Neuronal stem cell (in vitro differentiated cells): ENCODE measurements around the gene MYZAP.

Source experiments
- DNase-seq: peaks from one replicate; pipeline ENCODE4 v3.0.0-alpha.2; 2013; ENCODE audit warnings: low spot score
- H2AFZ ChIP-seq: one replicate; pipeline ENCODE4 v1.6.1; 2013; ENCODE audit warnings: mild to moderate bottlenecking, low read length, inconsistent platforms
- H2AK5ac ChIP-seq: 2 replicates; pipeline ENCODE4 v1.6.1; 2013; ENCODE audit warnings: low read depth, mild to moderate bottlenecking, inconsistent platforms, low read length, moderate library complexity, mixed read lengths
- H2BK120ac ChIP-seq: 2 replicates; pipeline ENCODE4 v1.6.1; 2013; ENCODE audit warnings: low read depth, mild to moderate bottlenecking, inconsistent platforms, low read length, moderate library complexity, mixed read lengths
- H2BK12ac ChIP-seq: one replicate; pipeline ENCODE4 v1.6.1; 2013; ENCODE audit warnings: low read length, inconsistent platforms
- H2BK15ac ChIP-seq: 2 replicates; pipeline ENCODE4 v1.6.1; 2013; ENCODE audit warnings: mild to moderate bottlenecking, low read length, inconsistent platforms, mixed read lengths
- H2BK5ac ChIP-seq: one replicate; pipeline ENCODE4 v1.6.1; 2013; ENCODE audit warnings: inconsistent platforms, mild to moderate bottlenecking, low read length, moderate library complexity
- H3K14ac ChIP-seq: one replicate; pipeline ENCODE4 v1.6.1; 2013; ENCODE audit warnings: low read length, inconsistent platforms
- H3K18ac ChIP-seq: 2 replicates; pipeline ENCODE4 v1.6.1; 2013; ENCODE audit warnings: low read length, inconsistent platforms
- H3K23ac ChIP-seq: 2 replicates; pipeline ENCODE4 v1.6.1; 2013; ENCODE audit warnings: low read depth, mild to moderate bottlenecking, mixed read lengths, low read length, inconsistent platforms; ENCODE audit not compliant: poor library complexity
- H3K27ac ChIP-seq: replicated peaks from 3 replicates; pipeline ENCODE4 v1.5.1; 2013; ENCODE audit warnings: low read length, inconsistent platforms
- H3K27me3 ChIP-seq, 3 experiments: 2 replicates each; pipeline ENCODE4 v1.6.1; 2013; ENCODE audit warnings: low read length in 3 of 3, mild to moderate bottlenecking in 2 of 3, inconsistent platforms in 1 of 3, low read depth in 1 of 3, mixed read lengths in 1 of 3, moderate library complexity in 1 of 3; ENCODE audit not compliant: control insufficient read depth in 3 of 3, insufficient read depth in 3 of 3
- H3K36me3 ChIP-seq, 2 donors: replicated peaks in 1 of 2; 2 replicates each; pipeline ENCODE4 v1.6.1; 2013; ENCODE audit warnings: low read length in 2 of 2; ENCODE audit not compliant: control insufficient read depth in 2 of 2, insufficient read depth in 2 of 2
- H3K4ac ChIP-seq: 2 replicates; pipeline ENCODE4 v1.6.1; 2013; ENCODE audit warnings: inconsistent platforms, mild to moderate bottlenecking, low read length, moderate library complexity
- H3K4me1 ChIP-seq, 2 donors: 1 replicate in 1 of 2; 2 replicates in 1 of 2; pipeline ENCODE4 v1.6.1; 2013; ENCODE audit warnings: low read length in 2 of 2, low read depth in 1 of 2; ENCODE audit not compliant: control insufficient read depth in 2 of 2, insufficient read depth in 1 of 2
- H3K4me2 ChIP-seq: one replicate; pipeline ENCODE4 v1.6.1; 2013; ENCODE audit warnings: mild to moderate bottlenecking, low read length, inconsistent platforms; ENCODE audit not compliant: insufficient read depth, poor library complexity, severe bottlenecking
- H3K4me3 ChIP-seq, 2 donors: 2 replicates each; pipeline ENCODE4 v1.5.1; 2013; ENCODE audit warnings: low read length in 2 of 2, mild to moderate bottlenecking in 2 of 2, inconsistent platforms in 1 of 2, moderate library complexity in 1 of 2
- H3K79me1 ChIP-seq: one replicate; pipeline ENCODE4 v1.6.1; 2013; ENCODE audit warnings: low read depth, mild to moderate bottlenecking, inconsistent platforms, low read length, moderate library complexity
- H3K9ac ChIP-seq: one replicate; pipeline ENCODE4 v1.6.1; 2013; ENCODE audit warnings: mild to moderate bottlenecking, low read depth, low read length, inconsistent platforms; ENCODE audit not compliant: poor library complexity
- H3K9me3 ChIP-seq, 2 donors: replicated peaks in 1 of 2; 2 replicates each; pipeline versions ENCODE3 to v1.6.1; 2013; ENCODE audit warnings: low read length in 2 of 2, mild to moderate bottlenecking in 2 of 2, inconsistent platforms in 1 of 2, low read depth in 1 of 2, mixed read lengths in 1 of 2, moderate library complexity in 1 of 2; ENCODE audit not compliant: control insufficient read depth in 2 of 2, insufficient read depth in 1 of 2
- H4K8ac ChIP-seq: one replicate; pipeline ENCODE4 v1.6.1; 2013; ENCODE audit warnings: low read depth, mild to moderate bottlenecking, inconsistent platforms, low read length, moderate library complexity
- H4K91ac ChIP-seq: one replicate; pipeline ENCODE4 v1.6.1; 2013; ENCODE audit warnings: low read length, low read depth, mild to moderate bottlenecking, inconsistent platforms; ENCODE audit not compliant: poor library complexity
- WGBS, 2 donors: extraction: QIAGEN DNeasy Blood & Tissue Kit; methylation state at CpG; one replicate each; pipeline ENCODE4 v1.1.7; 2013; ENCODE audit warnings: missing lambda C conversion rate in 2 of 2, mixed read lengths in 1 of 2; ENCODE audit not compliant: insufficient read length in 2 of 2, insufficient replicate concordance in 1 of 2; ENCODE audit errors: extremely low coverage in 2 of 2; 5-methylcytosine and 5-hydroxymethylcytosine counted together

The MYZAP gene

GRCh38 chr15:57578288-57578900, 13.3 kb upstream of the MYZAP start:
- H2BK15ac ChIP-seq = no peak overlapping the region
- H3K9me3 ChIP-seq = peaks cover 0 to 3% of the 10 kb centered on the region in 2 donors
- no peak overlapping the region for H3K4me3 ChIP-seq
- H4K91ac ChIP-seq = no peak overlapping the region
- H2AFZ ChIP-seq = no peak overlapping the region
- H3K4me1 ChIP-seq = no peaks in the 10 kb centered on the region
- H3K79me1 ChIP-seq = no peaks in the 10 kb centered on the region
- no peaks in the 10 kb centered on the region for H3K36me3 ChIP-seq
- H3K23ac ChIP-seq = no peak overlapping the region
- H3K4ac ChIP-seq = no peak overlapping the region
- no peak overlapping the region for H4K8ac ChIP-seq
- H2BK5ac ChIP-seq = no peak overlapping the region
- no peak overlapping the region for H2AK5ac ChIP-seq
- no peak overlapping the region for H3K9ac ChIP-seq
- DNase-seq = no peak
- no peak overlapping the region for H2BK12ac ChIP-seq
- H3K27me3 ChIP-seq = peaks cover 0 to 28% (median 0%) of the 10 kb centered on the region in 3 experiments
- H3K14ac ChIP-seq = no peak overlapping the region
- no peak overlapping the region for H3K18ac ChIP-seq
- no peak overlapping the region for H2BK120ac ChIP-seq
- no peak overlapping the region for H3K27ac ChIP-seq
- no CpG with 5 or more reads among the region's 6 CpGs for WGBS, 2 donors
- H3K4me2 ChIP-seq = no peak overlapping the region

- no peak overlapping the region for H4K8ac ChIP-seq
- no peaks in the 10 kb centered on the region for H3K4me1 ChIP-seq
- H2BK5ac ChIP-seq = no peak overlapping the region
- H2BK15ac ChIP-seq = no peak overlapping the region
- no peak overlapping the region for H3K9ac ChIP-seq
- no CpG with 5 or more reads among the region's 8 CpGs for WGBS, 2 donors
- no peak overlapping the region for H2BK12ac ChIP-seq
- H3K27ac ChIP-seq = no peak overlapping the region
- no peak overlapping the region for H4K91ac ChIP-seq
- peaks cover 0 to 38% (median 0%) of the 10 kb centered on the region in 3 experiments for H3K27me3 ChIP-seq
- no peak overlapping the region for H2AFZ ChIP-seq
- H3K18ac ChIP-seq = no peak overlapping the region
- H3K36me3 ChIP-seq = no peaks in the 10 kb centered on the region
- peaks cover 2% of the 10 kb centered on the region in 2 donors for H3K9me3 ChIP-seq
- no peaks in the 10 kb centered on the region for H3K79me1 ChIP-seq
- H3K4me3 ChIP-seq = no peak overlapping the region
- no peak overlapping the region for H3K23ac ChIP-seq
- H3K14ac ChIP-seq = no peak overlapping the region
- DNase-seq = no peak
- no peak overlapping the region for H3K4ac ChIP-seq
- no peak overlapping the region for H2AK5ac ChIP-seq
- no peak overlapping the region for H3K4me2 ChIP-seq
- H2BK120ac ChIP-seq = no peak overlapping the region
These were observed 11.3 kb upstream of the MYZAP start for GRCh38 chr15:57580428-57580827.

GRCh38 chr15:57580866-57581265, 10.8 kb upstream of the MYZAP start:
- Histone ChIP-seq H3K23ac (no peak overlapping the region), H3K36me3 (no peaks in the 10 kb centered on the region), H2AFZ (no peak overlapping the region), H3K9me3 (peaks cover 2% of the 10 kb centered on the region in 2 donors), H3K27ac (no peak overlapping the region), H3K18ac (no peak overlapping the region), H3K4ac (no peak overlapping the region), H3K9ac (no peak overlapping the region), H2BK120ac (no peak overlapping the region), H4K91ac (no peak overlapping the region), H3K27me3 (peaks cover 0 to 38% (median 0%) of the 10 kb centered on the region in 3 experiments), H3K79me1 (no peaks in the 10 kb centered on the region), H3K14ac (no peak overlapping the region), H2AK5ac (no peak overlapping the region), H2BK15ac (no peak overlapping the region), H3K4me2 (no peak overlapping the region), H4K8ac (no peak overlapping the region), H2BK12ac (no peak overlapping the region), H3K4me1 (no peaks in the 10 kb centered on the region), H3K4me3 (no peak overlapping the region), H2BK5ac (no peak overlapping the region)
- no CpG with 5 or more reads among the region's 5 CpGs for WGBS, 2 donors
- no peak for DNase-seq

- DNase-seq = no peak
- WGBS, 2 donors = no CpG with 5 or more reads among the region's 1 CpG
- H3K23ac ChIP-seq = no peak overlapping the region
These were observed 9.6 kb upstream of the MYZAP start for GRCh38 chr15:57582090-57582489.

More at GRCh38 chr15:57582090-57582489, 9.6 kb upstream of the MYZAP start:
- Histone ChIP-seq H2BK12ac (no peak overlapping the region), H3K27me3 (peaks cover 0 to 41% (median 0%) of the 10 kb centered on the region in 3 experiments), H3K4me2 (no peak overlapping the region), H3K4me1 (no peaks in the 10 kb centered on the region), H3K4ac (no peak overlapping the region), H3K9me3 (peaks cover 2% of the 10 kb centered on the region in 2 donors), H2AK5ac (no peak overlapping the region), H3K14ac (no peak overlapping the region), H4K91ac (no peak overlapping the region), H2AFZ (no peak overlapping the region), H3K36me3 (no peaks in the 10 kb centered on the region), H2BK15ac (no peak overlapping the region), H3K79me1 (no peaks in the 10 kb centered on the region), H3K4me3 (no peak overlapping the region), H4K8ac (no peak overlapping the region), H3K27ac (no peak overlapping the region), H2BK5ac (no peak overlapping the region), H3K18ac (no peak overlapping the region), H2BK120ac (no peak overlapping the region), H3K9ac (no peak overlapping the region)
